NCI-H774 (cell line): Measurements from ENCODE around the gene CAPN12.
"Not testable (repeated sequence)": the region's sequence is repeated elsewhere in the genome, so short reads cannot be mapped to it uniquely, and the experiment has no call there.

Source experiments
- DNase-seq: peaks from one replicate; lab custom pipeline; 2025; lab: John Stamatoyannopoulos, UW

The CAPN12 gene, protein sequence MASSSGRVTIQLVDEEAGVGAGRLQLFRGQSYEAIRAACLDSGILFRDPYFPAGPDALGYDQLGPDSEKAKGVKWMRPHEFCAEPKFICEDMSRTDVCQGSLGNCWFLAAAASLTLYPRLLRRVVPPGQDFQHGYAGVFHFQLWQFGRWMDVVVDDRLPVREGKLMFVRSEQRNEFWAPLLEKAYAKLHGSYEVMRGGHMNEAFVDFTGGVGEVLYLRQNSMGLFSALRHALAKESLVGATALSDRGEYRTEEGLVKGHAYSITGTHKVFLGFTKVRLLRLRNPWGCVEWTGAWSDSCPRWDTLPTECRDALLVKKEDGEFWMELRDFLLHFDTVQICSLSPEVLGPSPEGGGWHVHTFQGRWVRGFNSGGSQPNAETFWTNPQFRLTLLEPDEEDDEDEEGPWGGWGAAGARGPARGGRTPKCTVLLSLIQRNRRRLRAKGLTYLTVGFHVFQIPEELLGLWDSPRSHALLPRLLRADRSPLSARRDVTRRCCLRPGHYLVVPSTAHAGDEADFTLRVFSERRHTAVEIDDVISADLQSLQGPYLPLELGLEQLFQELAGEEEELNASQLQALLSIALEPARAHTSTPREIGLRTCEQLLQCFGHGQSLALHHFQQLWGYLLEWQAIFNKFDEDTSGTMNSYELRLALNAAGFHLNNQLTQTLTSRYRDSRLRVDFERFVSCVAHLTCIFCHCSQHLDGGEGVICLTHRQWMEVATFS

GRCh38 chr19:38744298-38744681 is at the start of gene CAPN12:
Gene CAPN12 (minus strand): TSS chr19:38744474. CDS start chr19:38744165, 309 bp downstream.
- no peak for DNase-seq

- no peak for DNase-seq
These were observed 49.4 kb upstream of the CAPN12 start for GRCh38 chr19:38793671-38794070.

DNA sequence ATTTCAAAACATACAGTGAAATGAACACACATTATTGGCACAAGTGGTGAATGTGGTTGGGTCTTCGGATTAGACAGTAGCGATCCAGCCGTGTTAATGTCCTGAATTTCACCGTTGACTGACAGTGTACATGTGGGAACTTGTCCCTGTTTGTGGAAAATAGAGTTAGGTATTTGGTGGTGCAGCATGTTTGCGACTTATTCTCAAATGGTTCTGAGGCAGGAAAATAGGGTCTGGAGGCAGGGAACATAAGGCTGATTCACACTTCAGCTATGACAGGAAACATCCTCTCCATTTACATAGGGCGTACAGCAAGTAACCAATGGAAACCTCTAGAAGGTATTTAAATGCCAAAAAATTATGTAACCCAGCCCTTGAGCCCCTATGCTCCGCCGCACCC is 48.9 kb upstream of the CAPN12 start:
- DNase-seq: no peak

- DNase-seq: no peak
These were observed 48.2 kb upstream of the CAPN12 start for GRCh38 chr19:38792250-38793111.

- DNase-seq: not testable (repeated sequence)
These were observed 47.3 kb upstream of the CAPN12 start for GRCh38 chr19:38791451-38792064.

- not testable (repeated sequence) for DNase-seq
These were observed 46.5 kb upstream of the CAPN12 start for GRCh38 chr19:38790507-38791403.

DNA sequence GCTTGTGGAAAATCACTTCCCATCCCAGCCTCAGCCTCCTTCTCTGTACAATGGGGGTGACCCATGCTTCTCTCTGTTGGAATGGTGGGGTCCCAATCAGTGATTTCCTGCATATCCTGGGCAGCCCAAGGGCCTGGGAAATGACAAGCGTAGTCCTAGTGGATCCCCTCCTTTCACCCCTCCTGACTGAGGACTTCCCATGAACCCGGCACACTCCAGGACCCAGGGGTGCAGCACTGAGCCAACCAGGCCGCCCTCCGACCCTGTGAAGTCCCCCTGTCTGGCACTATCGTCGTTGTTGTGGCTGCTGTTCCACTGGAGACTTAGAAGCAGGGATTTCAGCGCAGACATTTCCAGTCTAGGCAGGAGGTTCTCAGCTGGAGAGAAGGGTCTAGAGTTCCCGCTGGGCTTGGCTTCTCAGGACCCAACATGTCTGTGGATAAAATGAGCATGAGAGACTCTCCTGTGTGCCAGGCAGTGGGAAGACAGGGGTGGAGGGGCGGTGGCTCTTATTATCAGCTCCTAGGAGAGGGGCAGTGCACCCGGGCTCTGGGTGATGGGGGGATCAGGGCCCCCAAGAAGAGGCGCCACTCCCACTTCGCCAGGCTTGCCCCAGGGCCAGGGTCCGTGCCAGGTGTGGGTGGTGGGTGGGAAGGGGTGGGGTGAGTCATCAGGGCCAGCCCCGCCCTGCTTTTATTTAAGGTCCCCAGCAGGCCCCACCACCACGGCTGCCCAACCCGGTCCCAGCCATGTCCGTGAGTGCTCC is 44.4 kb upstream of the CAPN12 start, which contains the start of gene LGALS7B:
TSS of gene LGALS7B (plus strand) at position 723 of the 766 bp plus-strand sequence. CDS start at position 750, 27 bp downstream.
- DNase-seq: no peak

DNA sequence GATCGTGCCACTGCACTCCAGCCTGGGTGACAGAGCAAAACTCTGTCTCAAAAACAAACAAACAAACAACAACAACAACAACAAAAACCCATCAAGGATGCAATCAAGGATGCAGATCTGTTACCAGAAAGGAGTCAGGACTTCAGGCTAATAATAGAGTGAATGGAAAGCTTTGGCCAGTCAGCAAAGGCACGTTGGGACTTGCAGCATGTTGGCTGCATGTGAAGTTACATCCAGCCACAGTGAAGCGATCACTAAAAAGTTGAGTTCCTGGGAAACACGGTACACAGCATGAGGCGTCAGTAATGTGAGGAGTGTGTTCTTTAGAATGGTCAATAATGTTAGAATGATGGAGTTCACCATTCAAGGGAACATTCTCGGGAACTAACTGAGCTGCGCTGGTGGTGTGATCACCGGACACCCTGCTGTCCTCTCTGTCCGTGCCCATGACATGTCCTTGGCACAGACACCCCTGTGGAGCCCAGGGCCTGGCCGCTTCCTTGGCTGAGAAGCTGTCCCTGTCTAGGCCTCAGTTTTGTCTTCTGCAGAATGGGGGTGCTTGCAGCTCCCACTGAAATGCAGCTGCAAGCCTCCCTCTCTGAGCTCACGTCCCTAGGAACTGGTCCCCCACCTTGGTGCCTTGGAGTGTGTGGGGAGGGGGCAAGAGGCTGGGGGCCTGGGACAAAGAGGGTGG is 42.4 kb upstream of the CAPN12 start:
- DNase-seq: no peak

DNA sequence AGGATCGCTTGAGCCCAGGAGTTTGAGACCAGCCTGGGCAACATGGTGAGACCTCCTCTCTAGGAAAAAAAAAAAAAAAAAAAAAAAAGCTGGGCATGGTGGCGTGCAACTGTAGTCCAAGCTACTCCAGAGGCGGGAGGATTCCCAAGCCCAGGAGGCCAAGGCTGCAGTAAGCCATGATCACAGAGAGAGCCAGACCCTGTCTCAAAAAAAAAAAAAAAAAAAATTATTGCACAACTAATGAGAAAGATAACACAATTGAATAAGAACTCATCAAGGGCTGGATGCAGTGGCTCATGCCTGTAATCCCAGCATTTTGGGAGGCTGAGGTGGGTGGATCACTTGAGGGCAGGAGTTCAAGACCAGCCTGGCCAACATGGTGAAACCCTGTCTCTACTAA is 41.8 kb upstream of the CAPN12 start:
- not testable (repeated sequence) for DNase-seq

DNA sequence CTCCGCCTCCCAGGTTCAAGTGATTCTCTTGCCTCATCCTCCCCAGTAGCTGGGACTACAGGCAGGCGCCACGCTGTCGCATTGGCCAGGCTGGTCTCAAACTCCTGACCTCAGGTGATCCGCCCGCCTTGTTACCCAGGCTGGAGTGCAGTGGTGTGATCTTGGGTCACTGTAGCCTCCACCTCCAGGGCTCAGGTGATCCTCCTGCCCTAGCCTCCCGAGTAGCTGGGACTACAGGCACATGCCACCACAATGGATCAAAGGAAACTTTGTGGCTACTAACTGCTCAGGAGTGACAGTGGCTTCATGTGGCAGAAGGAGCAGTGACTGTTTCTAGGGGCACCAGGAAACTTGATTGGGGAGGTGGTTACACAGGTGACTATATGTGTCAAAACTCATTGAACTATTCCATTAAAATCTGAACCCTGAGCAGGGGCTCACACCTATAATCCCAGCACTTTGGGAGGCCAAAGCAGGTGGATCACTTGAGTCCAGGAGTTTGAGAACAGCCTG is 41.0 kb upstream of the CAPN12 start:
- DNase-seq: no peak

DNA sequence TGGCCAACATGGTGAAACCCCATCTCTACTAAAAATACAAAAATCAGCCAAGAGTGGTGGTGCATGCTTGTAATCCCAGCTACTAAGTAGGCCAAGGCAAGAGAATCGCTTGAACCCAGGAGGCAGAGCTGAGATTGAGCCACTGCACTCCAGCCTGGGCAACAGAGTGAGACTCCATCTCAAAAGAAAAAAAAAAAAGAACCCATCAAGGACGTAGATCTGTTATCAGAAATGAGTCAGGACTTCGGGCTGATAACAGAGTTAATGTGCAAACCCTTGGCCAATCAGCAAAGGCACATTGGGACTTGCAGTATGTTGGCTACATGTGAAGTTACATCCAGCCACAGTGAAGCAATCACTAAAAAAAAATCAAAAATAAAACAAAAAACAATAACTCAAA is 40.0 kb upstream of the CAPN12 start:
- no peak for DNase-seq

GRCh38 chr19:38782212-38782611 is 37.9 kb upstream of the CAPN12 start:
- not testable (repeated sequence) for DNase-seq

- no peak for DNase-seq
These were observed 36.8 kb upstream of the CAPN12 start for GRCh38 chr19:38781058-38781457.

GRCh38 chr19:38780443-38780842 is 36.2 kb upstream of the CAPN12 start:
- no peak for DNase-seq

GRCh38 chr19:38778733-38779132 is 34.5 kb upstream of the CAPN12 start:
- DNase-seq: no peak

DNA sequence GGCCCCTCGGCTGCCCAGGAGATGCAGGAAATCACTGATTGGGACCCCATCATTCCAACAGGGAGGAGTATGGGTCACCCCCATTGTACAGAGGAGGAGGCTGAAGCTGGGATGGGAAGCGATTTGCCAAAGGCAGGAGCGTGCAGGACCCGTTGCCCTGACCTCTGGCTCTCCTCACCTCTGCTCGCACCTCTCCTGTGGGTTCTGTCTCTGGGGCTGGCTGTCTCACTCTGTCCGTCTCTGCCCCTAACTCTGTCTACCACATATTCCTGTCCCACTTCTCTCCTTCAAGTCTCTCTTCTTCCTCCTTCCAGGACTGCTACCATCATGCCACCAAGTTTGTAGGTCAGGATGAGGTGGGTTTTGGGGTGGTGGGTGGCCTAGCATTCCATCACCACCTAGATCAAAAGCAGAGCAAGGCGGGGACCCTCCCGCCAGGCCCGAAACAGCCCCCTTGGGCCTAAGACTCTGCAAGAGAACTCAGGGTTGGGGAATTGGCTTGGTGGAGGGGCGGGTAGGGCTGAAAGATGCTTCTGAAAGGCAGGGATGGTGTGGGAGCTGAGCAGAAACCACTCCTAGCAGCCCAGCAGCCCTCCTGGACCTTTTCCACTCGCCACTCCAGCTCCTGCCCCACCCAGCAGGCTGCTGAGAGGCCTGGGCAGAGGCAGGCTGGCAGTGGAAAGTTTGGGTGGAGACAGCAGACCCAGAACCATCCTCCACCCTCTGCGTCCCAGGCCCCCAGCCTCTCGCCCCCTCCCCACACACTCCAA is 30.1 kb upstream of the CAPN12 start:
- no peak for DNase-seq

GRCh38 chr19:38773469-38774177 is 29.3 kb upstream of the CAPN12 start, which contains the start of gene LGALS7:
Gene LGALS7 (minus strand): TSS chr19:38773517. CDS start chr19:38773492, 25 bp downstream.
- DNase-seq: no peak

DNA sequence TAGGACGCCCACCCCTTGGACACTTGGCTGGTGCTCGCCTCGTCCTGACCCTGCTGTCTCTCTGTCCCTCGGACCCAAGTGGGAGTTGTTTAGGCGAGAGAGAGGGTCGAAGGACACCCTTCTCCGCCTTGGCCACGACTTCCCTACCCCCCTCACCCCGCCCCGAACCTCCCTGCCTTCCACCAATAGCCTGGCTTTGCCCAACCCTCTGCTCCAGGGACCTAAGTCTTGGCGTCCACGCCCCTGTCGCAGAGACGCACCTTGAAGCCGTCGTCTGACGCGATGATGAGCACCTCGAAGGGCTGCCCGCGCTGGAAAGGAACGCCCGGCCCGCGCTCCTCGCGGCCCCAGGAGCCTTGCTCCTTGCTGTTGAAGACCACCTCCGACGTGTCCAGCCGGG is 27.3 kb upstream of the CAPN12 start:
- DNase-seq: not testable (repeated sequence)
